ENCODE data around the gene EXOC2.

DNA sequence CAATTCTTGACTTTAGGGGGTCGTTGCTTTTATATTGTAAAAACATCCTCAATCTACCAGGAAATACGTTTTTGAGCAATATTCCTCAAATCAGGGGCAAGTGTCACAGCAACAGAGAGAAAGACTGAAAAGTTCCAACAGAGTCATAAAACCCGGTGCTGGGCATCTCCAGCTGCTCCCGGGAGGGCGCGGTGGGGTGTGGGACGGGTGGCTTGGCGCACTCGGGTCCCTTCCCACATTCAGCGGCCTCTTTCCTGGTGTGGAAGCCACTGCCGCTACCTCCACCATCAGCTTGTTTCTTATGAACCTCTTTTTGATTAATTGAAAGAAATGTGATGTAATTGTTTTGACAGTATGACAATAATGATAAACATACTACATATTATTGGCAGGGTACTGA lies 203.2 kb downstream of the EXOC2 start:
- TF ChIP-seq, protein P1, sequence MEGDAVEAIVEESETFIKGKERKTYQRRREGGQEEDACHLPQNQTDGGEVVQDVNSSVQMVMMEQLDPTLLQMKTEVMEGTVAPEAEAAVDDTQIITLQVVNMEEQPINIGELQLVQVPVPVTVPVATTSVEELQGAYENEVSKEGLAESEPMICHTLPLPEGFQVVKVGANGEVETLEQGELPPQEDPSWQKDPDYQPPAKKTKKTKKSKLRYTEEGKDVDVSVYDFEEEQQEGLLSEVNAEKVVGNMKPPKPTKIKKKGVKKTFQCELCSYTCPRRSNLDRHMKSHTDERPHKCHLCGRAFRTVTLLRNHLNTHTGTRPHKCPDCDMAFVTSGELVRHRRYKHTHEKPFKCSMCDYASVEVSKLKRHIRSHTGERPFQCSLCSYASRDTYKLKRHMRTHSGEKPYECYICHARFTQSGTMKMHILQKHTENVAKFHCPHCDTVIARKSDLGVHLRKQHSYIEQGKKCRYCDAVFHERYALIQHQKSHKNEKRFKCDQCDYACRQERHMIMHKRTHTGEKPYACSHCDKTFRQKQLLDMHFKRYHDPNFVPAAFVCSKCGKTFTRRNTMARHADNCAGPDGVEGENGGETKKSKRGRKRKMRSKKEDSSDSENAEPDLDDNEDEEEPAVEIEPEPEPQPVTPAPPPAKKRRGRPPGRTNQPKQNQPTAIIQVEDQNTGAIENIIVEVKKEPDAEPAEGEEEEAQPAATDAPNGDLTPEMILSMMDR (IDR thresholded peaks at IDR 0.05; ENCODE audit: borderline replicate concordance, extremely low read depth, low read length, poor library complexity, severe bottlenecking), result no peak
- no peak for TF ChIP-seq EZH2 (IDR thresholded peaks at IDR 0.05; ENCODE audit: borderline replicate concordance, low read depth, low read length, severe bottlenecking)
